DOHH2 (cell line): ENCODE results near the gene FGD6.

Source experiments
- CTCF ChIP-seq: fragments of 200-600 bp; sonication (generic); IDR thresholded peaks from one replicate; pipeline ENCODE4 v1.5.1; 2014; ENCODE audit warnings: antibody characterized with exemption, mild to moderate bottlenecking, low read depth, low read length; ENCODE audit not compliant: poor library complexity, severe bottlenecking
- EZH2phosphoT487 ChIP-seq: fragments of 200-600 bp; sonication (generic); IDR thresholded peaks from 2 replicates; pipeline ENCODE4 v1.6.1; 2017; ENCODE audit warnings: borderline replicate concordance, mild to moderate bottlenecking, antibody characterized with exemption, low read length, moderate library complexity, mixed read lengths

GRCh38 chr12:95241761-95242506, 24.7 kb upstream of the FGD6 start:
- TF ChIP-seq CTCF (no peak), EZH2phosphoT487 (no peak)
